HG03378 (cell line): Measurements from ENCODE around the gene TSHZ2.
"Not testable (repeated sequence)": the region's sequence is repeated elsewhere in the genome, so short reads cannot be mapped to it uniquely, and the experiment has no call there.

ENCODE experiments used
- ATAC-seq: cut with Tn5 transposase; IDR thresholded peaks from one replicate; pipeline ENCODE4 v1.9.1; 2021; ENCODE audit warnings: mild to moderate bottlenecking, moderate library complexity; ENCODE audit not compliant: unreplicated experiment

TSHZ2 gene

DNA sequence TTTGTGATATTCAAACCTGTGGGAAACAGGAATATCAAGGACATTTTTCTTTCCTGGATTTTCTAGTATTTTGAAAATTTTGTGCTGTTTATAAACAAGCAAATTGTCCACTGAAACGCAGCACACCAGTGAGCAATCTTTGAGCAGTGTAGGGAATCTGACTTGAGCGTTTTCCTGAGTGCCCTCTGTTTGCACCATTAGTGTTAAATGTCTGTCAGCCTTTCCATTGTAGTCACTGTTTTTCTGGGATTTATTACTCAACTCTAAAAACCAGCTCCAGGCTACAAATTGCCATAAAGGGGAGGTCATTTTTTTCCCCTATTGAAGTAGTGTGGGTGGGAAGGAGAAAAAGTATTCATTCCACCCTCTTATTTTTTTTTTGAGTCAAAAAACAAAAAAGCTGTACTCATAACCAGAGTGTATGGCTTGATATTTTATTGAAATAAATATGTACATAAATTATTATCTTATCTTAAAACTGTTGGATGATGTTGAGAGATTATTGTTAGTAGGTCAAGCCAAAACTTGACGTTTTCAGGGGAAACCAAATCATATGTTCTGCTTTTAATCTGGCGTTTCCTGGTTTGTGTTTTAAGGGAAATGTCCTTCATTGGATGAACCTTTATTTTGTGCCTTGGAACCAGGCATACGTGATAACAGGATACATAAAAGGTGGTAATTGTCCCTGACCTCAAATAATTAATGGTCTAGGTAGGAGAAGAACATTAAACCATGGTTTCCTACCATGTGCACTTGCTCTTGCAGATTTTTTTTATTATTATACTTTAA is 51.8 kb downstream of the TSHZ2 start:
- ATAC-seq: no peak

DNA sequence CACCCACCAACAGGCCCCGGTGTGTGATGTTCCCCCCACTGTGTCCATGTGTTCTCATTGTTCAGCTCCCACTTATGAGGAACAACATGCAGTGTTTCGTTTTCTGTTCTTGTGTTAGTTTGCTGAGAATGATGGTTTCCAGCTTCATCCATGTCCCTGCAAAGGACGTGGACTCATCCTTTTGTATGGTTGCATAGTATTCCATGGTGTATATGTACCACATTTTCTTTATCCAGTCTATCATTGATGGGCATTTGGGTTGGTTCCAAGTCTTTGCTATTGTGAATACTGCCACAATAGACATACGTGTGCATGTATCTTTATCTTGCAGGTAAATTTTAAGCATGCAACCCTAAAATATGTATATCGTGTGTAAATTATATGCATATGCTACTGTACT is 52.5 kb downstream of the TSHZ2 start:
- ATAC-seq: not testable (repeated sequence)

DNA sequence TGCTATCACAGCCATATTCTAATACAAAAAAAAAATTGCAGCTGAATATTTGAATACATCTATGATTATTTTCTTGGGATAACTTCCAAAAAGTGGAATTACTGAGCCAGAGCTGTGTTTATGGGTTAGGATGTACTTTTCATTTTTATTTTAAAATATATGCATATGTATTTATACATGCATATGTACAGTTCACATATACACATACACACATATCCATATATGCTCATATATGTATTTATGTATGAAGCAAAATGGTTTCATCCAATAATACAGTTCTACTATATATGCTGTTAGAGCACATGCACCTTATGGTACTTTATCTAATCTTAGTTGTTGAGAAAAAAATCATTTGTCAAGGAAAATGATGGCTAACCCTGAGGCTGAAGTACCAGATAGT is 54.9 kb downstream of the TSHZ2 start:
- ATAC-seq: no peak

DNA sequence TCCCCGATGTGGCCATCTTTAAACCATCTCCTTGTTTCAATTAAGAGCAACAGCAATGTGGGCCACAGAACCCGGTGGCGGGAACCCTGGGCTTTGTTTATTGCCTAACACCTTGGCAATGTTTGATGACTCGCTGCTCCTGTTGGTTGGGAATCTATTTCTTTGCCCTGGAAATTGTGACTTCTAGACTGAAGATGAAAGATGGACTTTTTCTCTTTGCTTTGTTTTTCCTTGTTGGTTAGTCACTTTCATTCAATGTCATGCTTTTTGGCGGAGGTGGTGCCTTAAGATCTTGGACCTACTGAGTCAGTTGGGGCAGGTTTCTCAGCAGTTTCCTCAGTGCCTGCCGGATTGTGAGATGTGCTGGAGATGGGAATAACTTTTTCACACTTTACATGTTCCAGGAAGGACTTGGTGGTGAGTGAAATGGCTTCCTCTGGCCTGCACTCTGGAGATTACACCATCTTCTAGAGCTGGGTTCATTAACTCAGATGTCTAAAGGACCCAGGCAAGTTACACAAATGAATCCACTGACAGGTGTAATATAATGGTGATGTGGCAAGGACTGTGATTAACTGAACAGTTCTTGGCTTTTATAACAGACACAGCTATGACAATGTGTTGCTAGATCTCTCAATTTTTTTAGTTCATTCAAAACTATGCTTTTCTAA is 56.3 kb downstream of the TSHZ2 start:
- no peak for ATAC-seq

DNA sequence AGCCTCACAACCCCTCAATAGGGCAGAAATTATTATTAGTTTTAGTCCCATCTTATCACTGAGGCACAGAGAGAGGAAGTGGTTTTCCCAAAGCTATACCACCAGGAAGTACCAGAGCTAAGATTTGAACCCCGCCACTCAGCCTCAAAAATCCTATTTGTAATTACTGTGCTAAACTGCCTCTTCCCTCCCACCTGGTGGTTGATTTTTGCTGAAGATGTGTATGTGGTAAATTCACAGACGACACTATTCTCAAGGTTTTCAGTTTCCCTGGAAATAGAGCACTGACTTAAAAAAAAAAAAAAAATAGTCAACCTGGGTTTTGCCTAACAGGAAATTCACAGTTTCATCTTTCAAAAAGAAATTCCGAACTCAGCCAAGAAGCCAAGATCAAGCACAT is 57.9 kb downstream of the TSHZ2 start:
- ATAC-seq: no peak

DNA sequence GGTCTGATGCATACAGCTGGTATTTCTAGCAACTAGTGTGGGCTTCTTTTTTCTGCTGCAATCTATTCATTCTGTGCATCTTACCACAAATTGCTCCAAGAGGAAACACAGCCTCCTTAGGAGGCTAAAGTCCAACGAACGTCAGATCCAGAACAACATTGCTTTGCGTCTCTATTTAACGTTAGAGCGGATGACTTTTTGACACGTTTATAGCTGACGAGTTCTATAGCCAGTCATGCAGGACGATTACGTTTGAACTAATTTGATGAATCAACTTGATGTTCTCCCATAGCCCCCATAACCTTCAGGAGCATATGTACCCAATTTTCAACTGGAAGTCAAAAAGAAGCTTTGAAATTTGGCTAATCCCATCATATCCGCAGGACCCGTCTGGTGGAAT is 59.9 kb downstream of the TSHZ2 start:
- no peak for ATAC-seq

DNA sequence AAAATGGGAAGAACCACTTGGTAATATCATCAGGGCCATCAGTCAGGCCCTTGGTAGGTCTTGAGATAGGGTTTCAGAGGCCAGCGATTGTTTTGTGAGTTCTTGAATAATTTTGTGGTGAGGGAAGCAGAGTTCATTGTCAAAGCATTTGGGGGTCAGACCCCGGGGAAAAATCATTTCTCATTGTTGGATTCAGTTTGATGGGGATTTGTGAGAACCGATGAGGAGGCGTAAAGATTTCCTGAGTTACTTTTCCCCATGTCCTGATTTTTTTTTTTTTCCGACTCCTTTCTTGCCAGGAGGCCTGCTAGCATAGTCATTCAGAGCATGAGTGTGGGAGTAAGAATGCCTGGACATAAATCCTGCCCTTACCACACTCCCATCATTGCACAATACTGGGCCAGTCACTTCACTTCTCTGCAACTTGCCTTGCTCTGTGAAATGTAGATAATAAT is 60.3 kb downstream of the TSHZ2 start:
- ATAC-seq: no peak

DNA sequence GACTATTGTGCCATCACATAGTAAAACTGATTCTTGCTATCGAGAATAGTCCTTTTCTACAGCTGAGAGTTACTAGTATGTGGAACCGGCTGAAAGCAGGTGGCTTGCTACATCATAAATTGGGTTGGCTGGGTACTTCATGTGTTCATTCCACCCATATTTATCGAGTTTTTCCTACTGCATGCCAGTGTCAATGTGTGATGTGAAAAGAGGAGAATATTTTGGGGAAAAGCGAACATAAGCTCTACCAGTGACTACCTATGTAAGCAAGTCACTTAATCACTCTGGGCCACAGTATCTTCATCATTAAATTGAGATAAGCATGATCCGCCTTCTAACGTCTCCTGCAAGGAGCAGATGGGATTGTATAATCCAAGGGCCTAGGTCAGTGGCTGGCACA is 61.0 kb downstream of the TSHZ2 start:
- ATAC-seq: no peak

DNA sequence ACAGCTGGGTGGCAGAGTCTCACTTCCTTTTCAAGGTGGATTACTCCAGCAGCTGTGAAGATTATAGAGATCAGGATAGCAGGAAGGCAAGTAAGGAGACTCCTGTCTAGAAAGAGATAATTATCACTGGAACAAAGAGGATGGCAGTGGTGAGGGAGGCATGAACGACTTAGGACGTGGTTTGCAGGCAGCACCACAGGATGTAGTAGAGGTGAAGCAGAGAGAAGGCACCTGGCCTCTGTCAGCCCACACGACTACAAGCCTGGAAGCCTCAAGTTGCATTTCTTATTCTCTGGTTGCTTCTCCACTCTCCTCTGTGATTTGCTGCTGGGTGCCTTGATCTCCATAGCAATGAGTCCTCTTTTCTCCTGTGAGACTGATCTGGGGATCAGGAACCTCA is 62.7 kb downstream of the TSHZ2 start:
- ATAC-seq: no peak

DNA sequence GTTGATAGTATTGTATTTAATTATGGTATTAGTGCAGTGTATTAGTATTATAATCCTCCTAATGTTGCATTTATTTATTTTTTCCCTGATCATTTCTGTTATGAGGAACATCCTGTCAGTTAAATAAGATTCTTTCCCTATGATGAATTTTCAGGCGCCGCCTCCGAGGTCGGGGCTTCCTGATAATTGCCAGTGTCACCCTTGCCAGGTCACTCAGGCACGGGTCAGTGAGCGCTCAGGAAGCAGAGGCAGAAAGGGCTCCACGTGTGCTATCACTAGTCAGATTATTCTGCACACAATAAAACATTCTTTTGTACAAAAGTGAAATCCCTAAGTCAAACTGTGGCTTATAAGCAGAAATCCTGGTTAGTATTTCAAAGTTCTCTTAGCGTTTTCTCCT is 64.8 kb downstream of the TSHZ2 start:
- ATAC-seq: no peak

DNA sequence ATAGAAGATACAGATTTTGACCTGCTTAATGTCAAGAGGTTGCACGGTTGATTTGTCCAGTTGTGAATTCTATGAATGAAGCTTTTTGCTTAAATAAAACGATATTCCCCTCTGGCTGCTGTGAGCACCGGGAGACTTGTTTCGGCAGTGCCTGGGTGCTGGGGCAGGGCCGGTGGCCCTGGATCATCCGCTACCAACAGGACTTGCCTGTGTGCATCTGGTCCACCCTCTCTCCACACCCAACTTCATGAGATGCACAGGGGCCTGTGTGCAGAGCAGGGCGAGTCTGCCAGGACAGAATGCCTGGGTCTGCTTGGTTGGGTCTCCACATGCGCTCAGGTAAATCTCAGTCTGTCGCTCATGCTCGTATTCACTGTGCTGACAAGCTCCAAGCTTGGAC is 65.5 kb downstream of the TSHZ2 start:
- ATAC-seq: no peak

DNA sequence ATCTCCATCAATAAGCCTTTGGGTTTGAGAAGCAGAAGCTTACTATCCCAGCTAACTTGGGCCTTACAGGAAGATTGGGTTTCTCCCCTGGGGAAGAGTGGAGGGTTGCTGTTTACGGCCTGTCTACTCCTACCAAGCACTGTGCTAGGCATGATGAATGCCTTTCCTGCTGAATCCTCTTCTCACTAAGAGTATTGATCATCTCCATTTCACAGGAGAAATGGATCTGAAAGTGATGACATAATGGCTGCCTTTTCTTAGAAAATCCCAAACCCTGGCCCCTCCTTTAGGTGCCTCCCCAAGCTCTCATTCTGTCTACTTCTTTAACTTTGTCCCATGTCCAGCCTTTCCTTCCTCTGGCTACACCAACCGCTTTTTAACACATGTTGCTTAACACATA is 66.1 kb downstream of the TSHZ2 start:
- ATAC-seq: no peak

DNA sequence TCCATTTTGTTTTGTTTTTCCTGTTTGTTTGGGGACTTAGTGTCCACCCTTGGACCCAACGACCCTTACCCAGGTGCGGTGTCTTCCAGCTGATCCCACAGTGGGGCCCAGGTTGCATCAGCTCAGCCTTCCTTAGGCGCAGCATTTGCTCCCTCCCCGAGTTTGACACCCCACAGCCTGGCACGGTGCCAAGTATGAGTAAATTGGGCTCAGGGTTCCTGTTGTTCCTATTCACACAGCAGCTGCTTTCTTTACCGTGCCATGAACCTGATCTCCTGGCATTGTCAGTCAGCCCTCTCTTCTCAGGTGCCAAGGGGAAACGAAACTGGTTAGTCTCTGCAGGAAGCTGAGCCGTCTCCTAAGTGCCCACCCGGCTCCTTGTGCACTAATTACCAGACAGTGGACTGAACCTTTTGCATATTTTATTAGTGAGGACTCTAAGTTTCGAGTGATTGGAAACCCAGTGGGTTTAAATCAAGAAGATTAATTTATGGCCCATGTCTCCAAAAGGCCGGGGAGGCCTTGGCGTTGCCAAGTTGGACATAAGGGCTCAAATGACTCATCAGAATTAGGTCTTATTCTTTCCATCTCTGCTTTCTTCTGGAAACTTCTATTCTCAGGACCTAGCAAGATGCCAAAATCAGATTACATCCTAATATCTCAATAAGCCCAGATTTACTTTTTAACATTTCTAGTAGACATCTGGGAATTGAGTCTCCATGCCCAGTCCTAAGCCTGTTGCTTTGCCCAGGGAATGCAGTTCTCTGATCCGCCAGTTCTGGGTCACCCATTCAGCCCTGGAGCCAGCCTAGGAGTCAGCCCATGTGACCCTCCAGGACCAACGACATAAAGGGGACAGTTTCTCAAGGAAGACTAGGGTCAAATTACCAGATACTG is 68.8 kb downstream of the TSHZ2 start:
- no peak for ATAC-seq

DNA sequence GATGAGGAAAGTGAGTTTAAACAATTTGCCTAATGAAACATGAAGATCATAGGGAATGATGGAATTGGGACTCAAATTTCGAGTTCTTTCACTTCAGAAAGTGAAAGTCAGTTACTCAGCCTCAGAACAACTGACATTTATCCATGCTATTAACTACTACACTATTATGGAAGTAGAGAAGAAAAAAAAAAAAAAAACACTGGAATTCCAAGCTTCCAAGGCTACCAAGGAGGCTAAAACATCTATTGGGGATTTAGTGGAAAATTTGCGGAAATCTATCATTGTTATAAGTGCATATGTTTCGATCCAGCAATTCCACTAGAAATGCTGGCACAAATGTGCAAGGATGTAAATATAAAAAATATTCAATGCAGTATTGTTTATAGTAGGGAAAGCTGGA is 70.4 kb downstream of the TSHZ2 start:
- ATAC-seq: no peak

DNA sequence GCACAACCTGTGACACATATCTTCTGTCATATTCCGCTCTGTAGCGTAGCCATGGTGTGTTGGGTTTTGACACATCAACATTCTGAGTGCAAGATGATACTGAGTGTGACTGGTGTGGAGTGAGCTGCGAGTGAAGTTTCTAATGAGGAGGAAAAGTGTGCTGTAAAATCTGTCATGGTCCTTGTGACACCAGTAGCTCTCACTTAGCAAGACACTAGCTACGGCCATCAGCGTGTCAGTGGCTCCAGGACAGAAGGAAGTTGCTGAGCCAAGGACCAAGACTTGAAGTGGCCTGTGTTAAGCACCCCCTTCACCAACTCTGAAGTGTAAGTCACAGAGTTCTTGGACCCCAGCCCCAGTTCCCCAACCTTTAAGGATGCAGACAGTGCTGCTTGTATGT is 72.1 kb downstream of the TSHZ2 start:
- ATAC-seq: no peak

DNA sequence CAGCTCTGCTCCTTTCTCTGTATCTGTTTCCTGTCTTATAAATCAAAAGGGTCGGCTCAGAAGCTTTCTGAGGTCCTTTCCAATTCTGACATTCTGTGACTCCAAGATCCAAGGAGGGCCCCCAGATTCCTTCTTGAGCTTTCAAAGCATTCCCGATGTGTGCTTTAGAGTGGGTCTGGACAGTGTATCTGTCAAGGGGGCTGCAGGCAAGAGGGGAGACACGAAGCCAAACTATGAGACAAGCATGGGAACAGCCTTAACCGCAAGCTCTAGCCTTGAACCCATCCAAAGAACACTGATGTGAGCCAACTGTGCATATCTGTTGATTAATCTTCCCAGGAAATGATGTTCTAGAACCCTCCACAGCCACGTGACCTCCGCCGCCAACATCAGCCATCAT is 73.8 kb downstream of the TSHZ2 start:
- ATAC-seq: no peak

DNA sequence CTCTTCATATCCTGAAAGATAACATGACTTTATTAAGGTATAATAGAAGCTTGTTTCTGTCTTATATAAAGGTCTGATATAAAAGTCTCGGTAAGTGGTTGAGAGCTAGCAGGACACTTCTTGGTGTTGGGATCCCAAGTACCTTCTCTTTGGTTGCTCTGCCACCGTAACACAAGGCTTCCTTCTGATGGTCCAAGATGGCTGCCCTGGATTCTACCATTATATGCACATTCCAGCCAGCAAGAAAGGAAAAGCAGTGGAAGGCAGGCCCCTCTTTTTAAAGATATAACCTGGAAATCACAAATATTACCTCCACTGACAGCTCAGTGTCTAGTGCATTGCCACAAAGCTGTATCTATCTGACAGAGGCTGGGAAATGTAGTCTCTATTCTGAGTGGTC is 75.0 kb downstream of the TSHZ2 start:
- ATAC-seq: no peak

DNA sequence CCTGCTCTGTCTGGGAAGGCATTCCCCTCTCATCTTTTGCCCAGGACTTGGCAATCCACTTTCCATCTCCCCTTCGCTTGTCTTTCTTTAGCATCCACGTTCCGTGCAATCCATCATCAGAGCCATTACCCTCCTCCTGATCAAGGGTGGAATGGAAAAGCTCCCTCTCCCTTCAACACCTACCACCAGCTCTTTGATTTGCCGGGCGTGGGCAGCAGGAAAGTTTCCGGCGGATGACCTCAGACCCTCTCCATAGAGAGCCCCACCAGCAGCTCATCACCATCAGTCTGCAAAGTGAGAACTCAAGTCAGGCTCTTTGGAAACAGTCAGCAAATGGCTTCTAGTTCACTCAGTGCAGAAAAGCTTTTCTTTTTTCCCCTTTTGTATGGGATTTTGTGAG is 76.2 kb downstream of the TSHZ2 start:
- no peak for ATAC-seq

DNA sequence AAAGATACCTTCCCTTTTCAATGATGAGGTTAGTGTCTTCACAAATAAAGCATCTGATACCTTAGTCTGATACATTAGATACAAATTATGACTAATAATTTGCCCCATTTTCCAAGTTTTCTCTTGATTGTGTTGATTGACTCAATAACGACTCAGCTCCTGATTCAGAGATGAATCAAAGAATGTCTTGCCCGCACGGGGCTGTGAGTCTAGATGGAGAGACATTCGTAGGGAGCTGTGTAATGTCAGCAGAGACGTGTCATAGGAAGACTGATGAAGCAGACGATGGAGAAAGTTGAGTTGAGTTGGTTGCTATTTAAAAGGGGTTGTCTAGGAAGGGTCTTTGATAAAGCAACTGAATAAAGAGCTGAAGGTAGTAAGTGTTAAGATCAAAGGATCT is 78.2 kb downstream of the TSHZ2 start:
- ATAC-seq: no peak

DNA sequence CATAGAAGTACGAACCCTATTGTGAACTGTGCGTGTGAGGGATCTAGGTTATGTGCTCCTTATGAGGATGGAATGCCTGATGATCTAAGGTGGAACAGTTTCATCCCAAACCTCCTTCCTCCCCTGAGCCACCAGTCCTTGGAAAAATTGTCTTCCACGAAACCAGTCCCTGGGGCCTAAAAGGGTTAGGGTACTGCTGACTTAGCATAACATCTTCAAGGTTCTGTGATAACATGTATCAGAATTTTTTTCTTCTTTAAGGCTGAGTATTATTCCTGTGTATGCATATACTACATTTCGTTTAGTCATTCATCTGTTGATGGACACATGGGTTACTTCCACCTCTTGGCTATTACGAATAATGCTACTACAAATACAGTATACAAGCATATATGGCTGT is 80.2 kb downstream of the TSHZ2 start:
- no peak for ATAC-seq

DNA sequence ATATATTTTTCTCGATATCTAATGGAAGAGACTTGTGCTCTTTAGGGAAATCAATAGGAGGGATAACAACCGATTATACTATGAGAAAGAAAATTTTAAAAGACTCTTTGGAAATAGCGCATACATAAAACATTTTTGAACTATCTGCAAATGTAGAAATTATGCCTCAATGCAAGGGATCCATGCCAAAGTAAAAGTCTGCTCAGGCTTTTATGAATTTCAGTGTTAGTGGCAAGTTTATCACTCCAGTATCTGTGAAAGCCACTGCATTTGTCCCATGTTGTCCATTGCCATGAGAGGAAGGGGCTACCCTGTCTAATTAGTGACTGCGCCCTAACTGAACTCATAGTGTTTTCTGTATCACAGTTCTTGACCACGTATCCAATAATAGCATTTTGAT is 81.4 kb downstream of the TSHZ2 start:
- ATAC-seq: no peak
